Urothelium cell line (cell line): ENCODE measurements around the gene RPL7A.

Experiments used
- DNase-seq: peaks from one replicate; pipeline ENCODE4 v3.0.0; 2011; ENCODE audit warnings: low spot score, mixed read lengths
- FAIRE-seq: peaks from 2 replicates; lab custom pipeline; 2011; peaks lifted over from hg19 to GRCh38; lab: Jason Lieb, UNC

Gene RPL7A

GRCh38 chr9:133346021-133346785, 1.8 kb upstream of the RPL7A start:
- DNase-seq = no peak
- FAIRE-seq = no peak

- FAIRE-seq (no peak), DNase-seq (peak; percentile 54)
Measured at GRCh38 chr9:133347515-133347984, 468 bp upstream of the RPL7A start.

GRCh38 chr9:133348718-133349573, 928 bp downstream of the RPL7A start:
- no peak for FAIRE-seq
- DNase-seq = no peak

GRCh38 chr9:133349965-133350616, 2.1 kb downstream of the RPL7A start:
- FAIRE-seq (no peak), DNase-seq (no peak)

- DNase-seq = no peak
- no peak for FAIRE-seq
Measured at GRCh38 chr9:133351526-133351907, 3.5 kb downstream of the RPL7A start.

- FAIRE-seq (no peak), DNase-seq (peak; percentile 55)
Measured at GRCh38 chr9:133351908-133352634, 4.1 kb downstream of the RPL7A start.

- no peak for FAIRE-seq
- DNase-seq = no peak
Measured at GRCh38 chr9:133352635-133353340, 4.8 kb downstream of the RPL7A start.

GRCh38 chr9:133353548-133353947, 5.5 kb downstream of the RPL7A start:
- no peak for DNase-seq
- no peak for FAIRE-seq

- DNase-seq = no peak
- no peak for FAIRE-seq
Measured at GRCh38 chr9:133354766-133355165, 6.7 kb downstream of the RPL7A start.

GRCh38 chr9:133355881-133356357, 7.9 kb downstream of the RPL7A start:
- DNase-seq = no peak

GRCh38 chr9:133356391-133357091, 8.5 kb downstream of the RPL7A start, which contains the start of the genes SURF1 and SURF2:
TSS of gene SURF1 (minus strand) at chr9:133356487. CDS start at chr9:133356453, 34 bp downstream.
TSS of gene SURF2 (plus strand) at chr9:133356550. CDS start at chr9:133356593, 43 bp downstream.
- FAIRE-seq = no peak
- DNase-seq = peak; percentile 93

More at GRCh38 chr9:133355881-133356357, 7.9 kb downstream of the RPL7A start:
- FAIRE-seq = no peak

GRCh38 chr9:133357656-133358055, 9.6 kb downstream of the RPL7A start:
- no peak for DNase-seq
- FAIRE-seq = no peak

- DNase-seq (no peak), FAIRE-seq (no peak)
Measured at GRCh38 chr9:133359399-133360175, 11.6 kb downstream of the RPL7A start.

- FAIRE-seq = no peak
Measured at GRCh38 chr9:133360400-133361393, 12.7 kb downstream of the RPL7A start.

GRCh38 chr9:133361507-133362092, 13.6 kb downstream of the RPL7A start:
- FAIRE-seq (no peak), DNase-seq (no peak)

More at GRCh38 chr9:133360400-133361393, 12.7 kb downstream of the RPL7A start:
- DNase-seq = no peak

GRCh38 chr9:133362359-133363044, 14.5 kb downstream of the RPL7A start:
- FAIRE-seq = no peak
- no peak for DNase-seq
